Putamen (tissue), 1 donor: ENCODE measurements around the gene MAJIN.

Experiments
- DNase-seq: peaks from one replicate; pipeline ENCODE4 v3.0.0-alpha.2; 2016; ENCODE audit warnings: low spot score

The MAJIN gene

GRCh38 chr11:64911689-64912088 is 60.2 kb downstream of the MAJIN start:
- no peak for DNase-seq

GRCh38 chr11:64911142-64911541 is 60.8 kb downstream of the MAJIN start:
- DNase-seq = no peak

DNA sequence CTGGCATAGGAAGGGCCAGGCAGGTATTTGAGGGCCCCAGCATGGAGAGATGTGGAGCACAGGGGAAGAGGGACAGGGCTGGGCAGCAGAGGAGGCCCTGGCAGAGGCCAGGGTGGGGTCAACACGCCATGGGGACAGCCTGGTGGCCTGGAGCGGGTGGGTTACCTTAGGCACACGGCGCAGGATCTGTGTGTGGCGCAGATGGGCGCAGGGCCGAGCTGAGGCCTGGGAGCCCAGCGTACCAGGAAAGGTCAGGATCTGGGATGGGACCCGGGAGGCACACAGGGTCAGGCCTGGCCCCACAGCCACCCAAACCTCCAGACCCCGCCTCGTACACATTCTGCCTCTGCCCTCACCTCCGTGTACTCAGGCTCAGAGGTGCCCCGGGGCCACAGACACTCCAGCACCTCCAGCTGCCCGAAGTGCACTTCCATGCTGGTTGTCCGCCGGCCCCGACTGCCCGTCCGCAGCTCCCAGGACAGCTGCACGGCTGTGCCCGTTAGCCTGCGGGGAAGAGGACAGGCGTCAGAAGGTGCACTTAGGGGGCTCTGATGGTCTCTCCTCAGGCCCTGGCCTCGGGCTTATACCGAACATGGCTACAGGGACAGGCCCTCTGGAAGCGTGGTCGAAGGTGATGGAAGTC is 61.3 kb downstream of the MAJIN start:
- no peak for DNase-seq

- no peak for DNase-seq
These were observed 62.1 kb downstream of the MAJIN start for GRCh38 chr11:64909653-64910343.

DNA sequence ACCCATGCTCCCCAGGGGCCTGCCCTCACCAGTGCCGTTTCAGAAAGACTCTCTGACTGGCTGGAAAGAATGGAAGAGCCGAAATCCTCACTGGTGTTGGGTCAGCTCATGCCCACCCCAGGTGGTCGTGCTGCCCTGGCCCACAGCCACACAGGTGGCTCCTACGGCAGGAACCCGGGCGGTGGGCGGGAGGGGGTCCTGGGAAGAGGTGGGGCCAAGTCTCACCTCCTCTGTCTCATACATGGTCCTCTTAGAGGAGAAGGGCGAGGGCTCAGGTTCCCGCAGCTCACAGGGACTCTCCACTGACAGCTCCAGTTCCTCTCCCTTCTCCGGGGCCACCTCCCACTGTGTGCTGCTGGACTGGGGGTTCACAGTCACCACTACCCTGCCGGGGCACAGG is 63.1 kb downstream of the MAJIN start:
- no peak for DNase-seq

DNA sequence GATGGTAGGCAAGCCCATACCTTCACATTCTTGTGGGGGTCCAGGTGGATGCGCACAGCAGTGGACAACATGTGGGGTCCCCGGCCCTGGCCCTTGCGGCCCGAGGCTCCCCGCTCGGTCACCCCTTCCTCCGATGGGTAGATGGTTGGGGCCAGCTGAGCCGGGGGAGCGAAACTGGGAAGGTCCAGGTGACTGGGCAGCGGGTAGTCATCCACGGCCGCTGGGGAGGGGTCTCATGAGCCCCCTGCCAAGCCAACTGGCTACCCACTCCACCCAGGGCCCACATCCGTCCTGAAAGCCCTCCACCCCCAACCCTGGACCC is 65.6 kb downstream of the MAJIN start:
- DNase-seq = no peak

- DNase-seq = no peak
These were observed 66.2 kb downstream of the MAJIN start for GRCh38 chr11:64905516-64906313.

- DNase-seq = no peak
These were observed 68.5 kb downstream of the MAJIN start for GRCh38 chr11:64903291-64903833.

GRCh38 chr11:64902102-64902900 is 69.6 kb downstream of the MAJIN start:
- no peak for DNase-seq

GRCh38 chr11:64900774-64901173 is 71.1 kb downstream of the MAJIN start:
- no peak for DNase-seq

DNA sequence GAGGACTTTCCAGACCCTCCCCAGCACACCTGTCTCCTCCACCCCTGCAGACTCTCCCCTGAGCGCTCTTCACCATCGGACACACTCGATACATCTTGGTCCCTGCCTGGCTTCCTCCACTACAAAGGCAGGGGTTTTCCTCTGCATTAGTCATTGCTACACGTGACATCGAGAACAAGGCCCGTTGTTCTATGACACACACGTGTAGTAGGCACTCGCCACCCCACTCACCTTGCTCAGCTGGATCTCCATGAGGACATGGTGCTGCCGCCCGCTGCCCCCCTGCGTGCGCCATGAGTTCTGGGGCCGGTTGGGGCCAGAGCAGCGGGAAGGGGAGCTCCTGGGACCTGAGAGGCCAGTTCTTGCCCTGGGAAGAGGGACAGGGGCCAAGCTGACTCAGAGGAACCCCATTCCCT is 71.6 kb downstream of the MAJIN start:
- no peak for DNase-seq

DNA sequence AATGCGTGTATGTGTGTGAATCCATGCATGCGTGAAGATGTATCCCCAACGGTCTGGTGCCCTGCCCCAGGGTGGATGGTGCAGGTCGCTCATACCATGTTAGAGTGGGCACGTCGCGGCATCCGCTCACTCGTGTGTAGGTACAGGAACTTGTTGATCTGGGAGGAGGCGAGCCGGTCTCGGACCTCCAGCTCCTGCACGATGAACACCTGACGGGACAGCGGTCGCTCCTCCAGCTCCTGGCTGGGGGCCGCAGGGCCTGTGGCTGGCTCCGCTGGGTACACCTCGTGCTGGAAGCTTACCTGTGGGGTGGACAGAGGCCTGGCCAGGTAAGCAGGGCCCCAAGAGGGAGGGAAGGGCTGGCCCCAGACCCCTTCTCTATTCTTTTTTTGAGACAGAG is 73.4 kb downstream of the MAJIN start:
- DNase-seq = no peak

GRCh38 chr11:64898076-64898445 is 73.8 kb downstream of the MAJIN start:
- DNase-seq = no peak

DNA sequence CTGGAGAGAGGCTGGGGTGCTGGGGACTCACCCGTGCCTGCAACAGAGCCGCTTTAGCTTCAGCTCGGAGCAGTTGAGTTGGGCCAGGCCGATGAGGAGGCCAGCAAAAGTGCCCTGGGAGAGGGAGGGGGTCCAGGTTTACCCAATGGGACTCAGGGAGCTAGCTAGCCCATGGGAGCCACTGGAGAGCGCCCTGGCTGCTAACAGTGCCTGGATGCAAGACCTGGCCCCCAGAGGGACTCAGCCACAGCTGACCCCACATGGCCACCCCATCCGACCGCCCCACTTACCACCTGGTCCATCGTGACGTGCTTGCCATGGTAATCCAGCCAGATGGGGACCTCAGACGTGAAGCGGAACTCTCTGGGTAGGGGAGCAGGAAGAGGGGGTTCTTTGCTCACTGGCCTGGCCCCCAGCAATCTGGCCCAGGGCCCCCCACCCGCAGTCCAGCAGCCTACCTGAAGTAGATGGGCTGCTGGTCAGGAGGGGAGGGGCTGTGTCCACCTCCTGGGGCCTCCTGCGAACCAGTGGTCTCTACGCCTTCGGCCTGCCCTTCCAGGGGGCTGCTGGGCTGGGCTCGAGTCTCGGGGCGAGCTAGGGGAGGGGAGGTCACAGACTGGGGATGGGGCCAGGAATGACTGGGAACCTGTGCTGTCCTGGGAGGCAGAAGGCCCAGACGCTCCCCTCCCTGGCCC is 74.4 kb downstream of the MAJIN start:
- no peak for DNase-seq

- DNase-seq = no peak
These were observed 75.4 kb downstream of the MAJIN start for GRCh38 chr11:64896448-64897022.

DNA sequence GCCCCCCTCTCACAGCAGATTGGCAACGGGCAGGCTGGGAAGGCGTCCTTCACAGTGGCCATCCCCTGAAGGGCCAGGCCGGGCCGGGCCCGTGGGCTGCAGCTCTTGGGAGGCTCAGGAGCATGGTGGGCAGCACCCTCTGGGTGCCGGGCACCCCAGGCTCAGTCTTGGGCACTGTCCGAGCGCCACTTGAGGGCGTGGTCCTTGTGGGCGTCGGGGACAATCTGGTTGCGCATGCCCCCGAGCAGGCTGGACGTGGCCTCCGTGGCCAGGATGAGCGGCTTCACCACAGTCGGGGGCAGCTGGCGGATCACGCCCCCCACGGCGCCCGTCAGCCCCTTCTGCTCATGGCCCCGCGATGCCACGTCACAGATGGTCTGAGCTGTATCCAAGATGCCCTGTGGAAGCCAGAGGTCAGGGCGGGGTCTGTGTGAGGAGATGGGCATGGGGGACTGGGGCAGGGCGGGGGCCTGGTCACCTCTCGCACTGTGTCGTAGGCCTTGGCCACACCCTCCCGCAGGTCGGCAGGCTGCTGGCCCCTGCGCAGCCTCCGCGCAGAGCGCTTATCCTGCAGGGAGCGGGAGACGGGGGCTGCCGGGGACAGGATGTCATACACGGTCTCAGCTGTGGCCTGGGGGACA is 77.0 kb downstream of the MAJIN start:
- no peak for DNase-seq

- DNase-seq = peak; percentile 49
These were observed 77.7 kb downstream of the MAJIN start for GRCh38 chr11:64894070-64894811.

DNA sequence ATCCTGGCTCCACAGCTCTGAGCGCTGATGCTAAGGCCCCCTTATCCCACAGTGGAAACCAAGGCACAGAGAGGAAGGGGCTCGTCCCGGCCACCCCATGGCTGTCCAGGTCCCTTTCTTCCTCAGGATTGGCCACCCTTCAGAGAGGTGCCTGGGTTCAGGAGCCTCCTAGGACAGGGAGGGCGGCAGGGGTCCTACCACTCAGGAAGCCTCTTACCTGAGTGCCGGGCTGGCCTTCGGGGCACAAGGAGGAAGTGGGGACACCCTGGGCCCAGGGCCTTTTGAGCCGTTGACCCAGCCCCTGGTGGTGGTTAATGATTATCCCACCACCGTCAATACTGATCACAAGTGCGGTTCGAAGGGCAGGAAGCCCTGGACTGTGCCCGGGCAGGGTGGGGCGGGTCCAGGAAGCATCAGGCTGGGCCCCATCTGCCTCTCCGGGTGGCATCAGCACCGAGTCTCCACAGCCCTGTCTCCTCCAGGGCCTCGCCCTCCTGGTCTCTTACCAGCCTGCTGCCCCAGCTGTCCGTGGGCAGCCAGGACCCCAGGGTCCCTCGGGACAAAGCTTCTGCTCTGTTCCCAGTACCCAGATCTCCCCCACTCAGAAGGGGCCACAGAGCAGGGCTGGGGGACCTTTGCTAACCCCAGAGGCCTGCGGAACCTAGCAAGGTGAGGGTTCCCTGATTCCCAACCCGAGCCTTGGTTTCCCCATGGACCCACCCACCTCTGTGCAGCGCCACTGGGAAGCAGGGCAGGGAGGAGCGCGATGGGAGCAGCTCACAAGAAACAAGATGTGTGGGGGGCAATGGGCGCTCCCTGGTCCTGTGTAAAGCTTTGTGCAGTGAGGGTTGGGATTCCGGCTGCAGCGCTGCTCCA is 78.5 kb downstream of the MAJIN start:
- DNase-seq = no peak

- DNase-seq = no peak
These were observed 79.1 kb downstream of the MAJIN start for GRCh38 chr11:64892838-64893193.
